Left ventricle myocardium superior (tissue), 1 donor: ENCODE results near the gene BAIAP3. TPM values are rescaled to one million over a fixed set of nuclear protein-coding genes. Genes with fewer than 3 reads are reported as not detected.
A peak's percentile ranks its signal among the peaks of the same experiment; 100 is the strongest.

Source experiments
- ATAC-seq: fragments of 200-7000 bp; cut with Tn5 transposase; one replicate; pipeline ENCODE4 v1.9.1; 2020; ENCODE audit warnings: mild to moderate bottlenecking, moderate library complexity
- DNase-seq: peaks from one replicate; pipeline ENCODE4 v3.0.0-alpha.2; 2020
- intact Hi-C: fragments of 100-400 bp; cut with micrococcal nuclease; formaldehyde crosslinking; loops from one replicate; pipeline ENCODE4 v1.11.0; 2022
- total RNA-seq: library from RNA; stranded (reverse); fragmentation: NEBNext Ultra II Directional; extraction: Animal tissue kit (Norgen Biotek cat#: 25700); gene quantifications from one replicate; pipeline ENCODE4 v1.2.1, GENCODE V29; 2021
- donor health status: DM: no; HTN: yes; CAD: no; lungs with severe emphysema.

Gene BAIAP3
- total RNA-seq, 1 donor from 2014 or later = 5.2 TPM

- ATAC-seq = no peak
These were observed 8.3 kb downstream of the BAIAP3 start for GRCh38 chr16:1341495-1342420.

GRCh38 chr16:1342526-1343427 is 9.3 kb downstream of the BAIAP3 start:
- intact Hi-C loops = no loop called here
- ATAC-seq (peak; percentile 97), DNase-seq (peak; percentile 93)

More at GRCh38 chr16:1341495-1342420, 8.3 kb downstream of the BAIAP3 start:
- intact Hi-C loops = no loop called here
- no peak for DNase-seq

DNA sequence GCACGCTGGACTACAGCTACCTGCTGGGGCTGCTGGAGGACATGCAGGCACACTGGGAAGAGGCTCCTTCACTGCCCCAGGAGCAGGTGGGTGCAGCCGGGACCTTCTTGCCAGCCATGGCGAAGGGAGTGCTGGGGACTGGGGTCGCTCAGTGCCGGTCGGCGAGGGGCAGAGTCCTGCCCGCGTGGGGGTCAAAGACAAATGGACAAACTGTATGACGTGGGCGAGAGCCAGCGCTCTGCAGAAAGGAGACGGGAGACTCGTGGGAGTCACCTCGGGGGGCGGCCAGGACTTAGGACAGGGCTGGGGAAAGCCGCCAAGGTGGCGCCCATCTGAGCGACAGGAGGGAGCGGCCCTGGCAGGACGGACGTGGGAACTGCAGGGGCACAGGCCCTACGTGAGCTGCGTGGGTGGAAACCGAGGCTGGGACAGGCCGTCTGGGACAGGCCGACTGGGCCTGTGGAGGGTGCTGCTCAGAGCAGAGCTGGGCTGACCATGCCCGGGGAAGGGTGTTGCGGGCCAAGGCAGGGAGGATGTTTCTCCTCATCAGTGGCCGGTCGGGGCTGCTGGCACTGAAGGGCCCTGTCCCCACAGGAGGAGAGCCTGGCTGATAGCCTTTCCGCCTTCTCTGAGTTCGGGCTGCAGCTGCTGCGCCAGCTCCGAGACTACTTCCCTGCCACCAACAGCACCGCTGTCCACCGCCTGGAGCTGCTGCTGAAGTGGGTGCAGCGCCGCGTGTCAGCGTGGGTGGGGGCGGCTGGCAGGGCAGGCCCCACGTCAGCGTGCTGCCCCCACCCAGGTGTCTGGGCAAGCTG is 10.2 kb downstream of the BAIAP3 start:
- intact Hi-C loops = no loop called here
- DNase-seq = no peak
- no peak for ATAC-seq

DNA sequence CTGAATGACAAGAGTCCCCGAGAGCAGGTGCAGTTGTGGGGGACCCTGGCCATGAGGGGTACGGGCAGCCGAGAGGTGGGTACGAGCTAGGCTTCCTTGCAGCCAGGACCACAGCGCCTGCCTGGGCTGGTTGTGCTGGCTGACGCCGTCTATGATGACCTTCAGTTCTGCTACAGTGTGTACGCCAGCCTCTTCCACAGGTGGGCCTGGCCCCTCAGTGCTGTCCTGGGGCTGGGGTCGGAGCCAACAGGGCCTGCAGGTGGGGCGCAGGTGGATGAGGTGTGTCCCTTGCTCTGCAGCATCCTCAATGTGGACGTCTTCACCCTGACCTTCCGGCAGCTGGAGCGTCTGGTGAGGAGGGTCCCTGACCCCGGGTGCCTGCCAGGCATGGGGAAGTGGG is 11.1 kb downstream of the BAIAP3 start:
- no peak for ATAC-seq

GRCh38 chr16:1345087-1345486 is 11.6 kb downstream of the BAIAP3 start:
- ATAC-seq (no peak), DNase-seq (no peak)
- intact Hi-C loops = no loop called here

More for the DNA sequence above, 11.1 kb downstream of the BAIAP3 start:
- DNase-seq = no peak
- intact Hi-C loops = no loop called here

DNA sequence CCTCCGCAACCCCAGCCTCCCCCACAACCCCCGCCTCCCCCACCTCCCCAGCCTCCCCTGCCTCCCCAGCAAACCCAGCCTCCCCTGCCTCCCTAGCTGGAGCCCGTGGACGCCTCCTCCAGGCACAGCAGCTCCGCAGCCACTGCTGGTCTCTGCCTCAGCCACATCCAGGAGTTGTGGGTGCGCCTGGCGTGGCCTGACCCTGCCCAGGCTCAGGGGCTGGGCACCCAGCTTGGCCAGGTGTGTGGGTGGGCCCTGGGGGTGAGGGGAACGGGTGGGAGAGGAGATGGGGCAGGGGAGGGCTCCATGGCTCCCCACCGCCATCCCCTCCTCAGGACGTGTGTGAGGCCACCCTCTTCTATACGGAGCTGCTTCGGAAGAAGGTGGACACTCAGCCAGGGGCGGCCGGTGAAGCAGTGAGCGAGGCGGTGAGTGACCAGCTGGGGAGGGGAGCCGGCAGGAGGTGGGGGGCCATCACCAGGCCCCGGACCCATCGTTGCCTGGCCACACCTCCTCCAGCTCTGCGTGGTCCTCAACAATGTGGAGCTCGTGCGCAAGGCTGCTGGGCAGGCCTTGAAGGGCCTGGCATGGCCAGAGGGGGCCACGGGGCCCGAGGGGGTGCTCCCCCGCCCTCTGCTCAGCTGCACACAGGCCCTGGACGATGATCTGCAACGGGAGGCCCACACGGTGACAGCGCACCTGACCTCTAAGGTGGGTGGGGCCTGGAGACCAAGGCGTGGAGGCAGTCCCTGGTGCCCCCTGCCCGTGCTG is 12.4 kb downstream of the BAIAP3 start:
- intact Hi-C loops = no loop called here
- ATAC-seq = no peak
- DNase-seq = no peak

GRCh38 chr16:1346422-1347285 is 13.2 kb downstream of the BAIAP3 start:
- intact Hi-C loops = no loop called here
- DNase-seq = no peak
- no peak for ATAC-seq

DNA sequence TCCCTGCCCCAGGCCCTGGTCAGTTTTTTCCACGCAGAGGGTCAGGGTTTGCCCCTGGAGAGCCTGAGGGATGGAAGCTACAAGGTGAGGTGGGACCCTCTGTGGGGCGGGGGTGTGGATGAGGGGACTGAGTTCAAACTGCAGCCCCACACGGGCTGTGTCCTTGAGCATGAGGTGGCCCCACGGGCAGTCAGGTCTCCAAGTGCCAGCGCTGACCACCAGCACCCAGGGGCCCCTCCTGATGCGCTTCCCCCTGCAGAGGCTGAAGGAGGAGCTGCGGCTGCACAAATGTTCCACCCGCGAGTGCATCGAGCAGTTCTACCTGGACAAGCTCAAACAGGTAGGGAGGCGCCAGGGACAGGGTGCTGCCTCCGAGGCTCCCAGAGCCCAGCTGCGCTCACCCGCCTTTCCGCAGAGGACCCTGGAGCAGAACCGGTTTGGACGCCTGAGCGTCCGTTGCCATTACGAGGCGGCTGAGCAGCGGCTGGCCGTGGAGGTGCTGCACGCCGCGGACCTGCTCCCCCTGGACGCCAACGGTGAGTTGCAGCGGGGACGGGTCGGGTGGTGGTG is 13.9 kb downstream of the BAIAP3 start:
- ATAC-seq = no peak
- intact Hi-C loops = no loop called here
- no peak for DNase-seq

- intact Hi-C loops = no loop called here
- ATAC-seq (no peak), DNase-seq (no peak)
These were observed 14.5 kb downstream of the BAIAP3 start for GRCh38 chr16:1347962-1348361.

DNA sequence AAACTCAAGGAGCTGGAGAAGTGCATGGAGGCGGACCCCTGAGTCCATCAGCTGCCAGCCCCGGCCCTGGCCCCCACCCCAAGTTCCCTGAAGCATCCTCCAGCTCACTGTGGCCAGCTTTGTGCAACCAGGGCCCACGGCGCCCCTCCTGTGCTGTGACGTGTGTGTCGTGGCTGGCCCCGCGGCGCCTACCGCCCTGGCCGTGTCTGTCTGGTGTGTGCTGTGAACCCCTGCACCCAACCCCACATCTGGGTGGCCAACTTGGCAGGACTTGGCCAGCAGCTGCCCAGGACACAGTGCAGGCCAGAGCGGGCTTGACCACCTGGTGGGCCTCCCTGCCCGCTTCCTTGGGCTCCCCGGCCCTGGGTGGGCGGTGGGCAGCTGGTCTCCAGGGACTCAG is 15.0 kb downstream of the BAIAP3 start:
- no peak for DNase-seq
- intact Hi-C loops = no loop called here
- no peak for ATAC-seq

- ATAC-seq = no peak
- DNase-seq = no peak
- intact Hi-C loops = no loop called here
These were observed 15.5 kb downstream of the BAIAP3 start for GRCh38 chr16:1348926-1349325.

DNA sequence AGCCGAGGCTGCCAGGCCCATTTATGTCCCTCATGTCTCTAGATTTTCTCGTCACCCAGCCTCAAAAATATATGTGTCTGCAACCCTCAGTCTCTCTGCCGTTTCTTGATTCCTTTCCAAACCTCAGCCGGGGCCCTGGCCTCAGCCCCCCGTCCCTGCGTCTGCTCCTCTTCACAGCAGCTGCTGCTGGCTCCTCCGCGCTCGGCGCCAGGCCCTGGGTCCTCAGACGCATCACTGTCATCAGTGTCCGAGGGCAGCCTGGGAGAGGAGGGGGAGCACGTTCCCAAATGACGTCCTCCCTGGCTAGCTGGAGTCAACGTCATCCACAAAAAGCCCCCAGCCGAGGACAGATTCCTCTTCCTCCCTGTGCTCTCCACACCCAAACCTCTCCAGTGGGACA is 15.9 kb downstream of the BAIAP3 start:
- intact Hi-C loops = no loop called here
- no peak for DNase-seq
- ATAC-seq = no peak

GRCh38 chr16:1349951-1350350 is 16.5 kb downstream of the BAIAP3 start:
- intact Hi-C loops = no loop called here
- ATAC-seq (no peak), DNase-seq (no peak)

GRCh38 chr16:1350691-1351090 is 17.2 kb downstream of the BAIAP3 start:
- ATAC-seq (no peak), DNase-seq (no peak)
- intact Hi-C loops = no loop called here

GRCh38 chr16:1351215-1351581 is 17.8 kb downstream of the BAIAP3 start:
- intact Hi-C loops = no loop called here
- DNase-seq = no peak
- peak; percentile 4 for ATAC-seq

- DNase-seq (peak; percentile 94), ATAC-seq (peak; percentile 84)
- intact Hi-C loops = no loop called here
These were observed 18.3 kb downstream of the BAIAP3 start, which contains the start of the genes GNPTG and TSR3 for GRCh38 chr16:1351582-1352362. GNPTG (plus strand) TSS chr16:1351931; CDS start chr16:1351966, 35 bp downstream. TSR3 (minus strand) TSS chr16:1351878; CDS start chr16:1351804, 74 bp downstream.
